B cell (primary cell): Measurements from ENCODE around the gene ITPK1.

Experiments used
- CTCF ChIP-seq: fragments of 200-600 bp; IDR thresholded peaks from one replicate; pipeline ENCODE4 v1.8.0; 2022; ENCODE audit warnings: antibody characterized with exemption, mild to moderate bottlenecking
- EZH2 ChIP-seq: IDR thresholded peaks from 2 replicates; pipeline ENCODE4 v1.6.1; 2012; ENCODE audit warnings: borderline replicate concordance, low read depth, mild to moderate bottlenecking, moderate library complexity, low read length; ENCODE audit not compliant: insufficient read depth, poor library complexity, severe bottlenecking

GRCh38 chr14:92895352-92895878 lies 220.3 kb downstream of the ITPK1 start:
- TF ChIP-seq CTCF (no peak), EZH2 (no peak)
